ENCODE measurements around the gene OSBPL5.

The OSBPL5 gene

GRCh38 chr11:3109921-3110706 is 55.0 kb downstream of the OSBPL5 start:
- Histone ChIP-seq H3K4me1 (ENCODE audit: control insufficient read depth, insufficient read depth, low read length) (no peaks in the 10 kb centered on the region), H3K27me3 (ENCODE audit: control insufficient read depth in 1 of 2, insufficient read depth in 2 of 2, low read length in 2 of 2) (no peaks in the 10 kb centered on the region), H3K36me3 (ENCODE audit: control insufficient read depth in 2 of 2, insufficient read depth in 2 of 2, low read length in 2 of 2) (peaks cover 13 to 21% of the 10 kb centered on the region in 2 donors), H3K9me3 (ENCODE audit: control insufficient read depth in 2 of 2, low read length in 2 of 2) (no peaks in the 10 kb centered on the region), H3K27ac (ENCODE audit: low read length) (no peak overlapping the region), H3K9ac (ENCODE audit: low read length in 2 of 2) (no peak overlapping the region), H3K4me3 (ENCODE audit: low read length in 2 of 2) (no peak overlapping the region)

GRCh38 chr11:3109434-3109833 is 55.7 kb downstream of the OSBPL5 start:
- H3K4me3 ChIP-seq (ENCODE audit: low read length in 2 of 2), result no peak overlapping the region
- no peak overlapping the region for H3K9ac ChIP-seq (ENCODE audit: low read length in 2 of 2)
- H3K9me3 ChIP-seq (ENCODE audit: control insufficient read depth in 2 of 2, low read length in 2 of 2), result no peaks in the 10 kb centered on the region
- no peak overlapping the region for H3K27ac ChIP-seq (ENCODE audit: low read length)
- H3K36me3 ChIP-seq (ENCODE audit: control insufficient read depth in 2 of 2, insufficient read depth in 2 of 2, low read length in 2 of 2), result peaks cover 13 to 24% of the 10 kb centered on the region in 2 donors
- no peaks in the 10 kb centered on the region for H3K27me3 ChIP-seq (ENCODE audit: control insufficient read depth in 1 of 2, insufficient read depth in 2 of 2, low read length in 2 of 2)
- no peaks in the 10 kb centered on the region for H3K4me1 ChIP-seq (ENCODE audit: control insufficient read depth, insufficient read depth, low read length)

GRCh38 chr11:3108183-3108721 is 56.9 kb downstream of the OSBPL5 start:
- Histone ChIP-seq H3K4me3 (ENCODE audit: low read length in 2 of 2) (no peak overlapping the region), H3K9ac (ENCODE audit: low read length in 2 of 2) (no peak overlapping the region), H3K27ac (ENCODE audit: low read length) (no peak overlapping the region), H3K27me3 (ENCODE audit: control insufficient read depth in 1 of 2, insufficient read depth in 2 of 2, low read length in 2 of 2) (no peaks in the 10 kb centered on the region), H3K9me3 (ENCODE audit: control insufficient read depth in 2 of 2, low read length in 2 of 2) (no peaks in the 10 kb centered on the region), H3K4me1 (ENCODE audit: control insufficient read depth, insufficient read depth, low read length) (no peaks in the 10 kb centered on the region), H3K36me3 (ENCODE audit: control insufficient read depth in 2 of 2, insufficient read depth in 2 of 2, low read length in 2 of 2) (peaks cover 18 to 24% of the 10 kb centered on the region in 2 donors)

GRCh38 chr11:3107608-3108182 is 57.4 kb downstream of the OSBPL5 start:
- H3K36me3 ChIP-seq (ENCODE audit: control insufficient read depth in 2 of 2, insufficient read depth in 2 of 2, low read length in 2 of 2), result peaks cover 18 to 24% of the 10 kb centered on the region in 2 donors
- H3K4me3 ChIP-seq (ENCODE audit: low read length in 2 of 2), result no peak overlapping the region
- no peaks in the 10 kb centered on the region for H3K9me3 ChIP-seq (ENCODE audit: control insufficient read depth in 2 of 2, low read length in 2 of 2)
- no peaks in the 10 kb centered on the region for H3K4me1 ChIP-seq (ENCODE audit: control insufficient read depth, insufficient read depth, low read length)
- no peaks in the 10 kb centered on the region for H3K27me3 ChIP-seq (ENCODE audit: control insufficient read depth in 1 of 2, insufficient read depth in 2 of 2, low read length in 2 of 2)
- H3K27ac ChIP-seq (ENCODE audit: low read length), result no peak overlapping the region
- H3K9ac ChIP-seq (ENCODE audit: low read length in 2 of 2), result no peak overlapping the region

- Histone ChIP-seq H3K9me3 (ENCODE audit: control insufficient read depth in 2 of 2, low read length in 2 of 2) (no peaks in the 10 kb centered on the region), H3K27me3 (ENCODE audit: control insufficient read depth in 1 of 2, insufficient read depth in 2 of 2, low read length in 2 of 2) (no peaks in the 10 kb centered on the region), H3K9ac (ENCODE audit: low read length in 2 of 2) (no peak overlapping the region), H3K4me1 (ENCODE audit: control insufficient read depth, insufficient read depth, low read length) (no peaks in the 10 kb centered on the region), H3K27ac (ENCODE audit: low read length) (no peak overlapping the region), H3K36me3 (ENCODE audit: control insufficient read depth in 2 of 2, insufficient read depth in 2 of 2, low read length in 2 of 2) (peaks cover 18 to 22% of the 10 kb centered on the region in 2 donors), H3K4me3 (ENCODE audit: low read length in 2 of 2) (no peak overlapping the region)
Measured at GRCh38 chr11:3106736-3107524, 58.2 kb downstream of the OSBPL5 start.

- H3K9me3 ChIP-seq (ENCODE audit: control insufficient read depth in 2 of 2, low read length in 2 of 2), result no peaks in the 10 kb centered on the region
- H3K4me3 ChIP-seq (ENCODE audit: low read length in 2 of 2), result no peak overlapping the region
- no peaks in the 10 kb centered on the region for H3K27me3 ChIP-seq (ENCODE audit: control insufficient read depth in 1 of 2, insufficient read depth in 2 of 2, low read length in 2 of 2)
- peaks cover 16 to 21% of the 10 kb centered on the region in 2 donors for H3K36me3 ChIP-seq (ENCODE audit: control insufficient read depth in 2 of 2, insufficient read depth in 2 of 2, low read length in 2 of 2)
- no peak overlapping the region for H3K9ac ChIP-seq (ENCODE audit: low read length in 2 of 2)
- no peaks in the 10 kb centered on the region for H3K4me1 ChIP-seq (ENCODE audit: control insufficient read depth, insufficient read depth, low read length)
- H3K27ac ChIP-seq (ENCODE audit: low read length), result no peak overlapping the region
Measured at GRCh38 chr11:3105791-3106735, 59.0 kb downstream of the OSBPL5 start.

GRCh38 chr11:3104961-3105790 is 59.9 kb downstream of the OSBPL5 start:
- Histone ChIP-seq H3K27ac (ENCODE audit: low read length) (no peak overlapping the region), H3K27me3 (ENCODE audit: control insufficient read depth in 1 of 2, insufficient read depth in 2 of 2, low read length in 2 of 2) (no peaks in the 10 kb centered on the region), H3K9me3 (ENCODE audit: control insufficient read depth in 2 of 2, low read length in 2 of 2) (no peaks in the 10 kb centered on the region), H3K36me3 (ENCODE audit: control insufficient read depth in 2 of 2, insufficient read depth in 2 of 2, low read length in 2 of 2) (peaks cover 16 to 23% of the 10 kb centered on the region in 2 donors), H3K4me1 (ENCODE audit: control insufficient read depth, insufficient read depth, low read length) (peaks cover 4% of the 10 kb centered on the region), H3K4me3 (ENCODE audit: low read length in 2 of 2) (no peak overlapping the region), H3K9ac (ENCODE audit: low read length in 2 of 2) (no peak overlapping the region)

GRCh38 chr11:3104051-3104714 is 60.9 kb downstream of the OSBPL5 start:
- Histone ChIP-seq H3K9me3 (ENCODE audit: control insufficient read depth in 2 of 2, low read length in 2 of 2) (no peaks in the 10 kb centered on the region), H3K4me1 (ENCODE audit: control insufficient read depth, insufficient read depth, low read length) (peaks cover 4% of the 10 kb centered on the region), H3K27me3 (ENCODE audit: control insufficient read depth in 1 of 2, insufficient read depth in 2 of 2, low read length in 2 of 2) (no peaks in the 10 kb centered on the region), H3K27ac (ENCODE audit: low read length) (no peak overlapping the region), H3K36me3 (ENCODE audit: control insufficient read depth in 2 of 2, insufficient read depth in 2 of 2, low read length in 2 of 2) (peaks cover 19 to 31% of the 10 kb centered on the region in 2 donors), H3K9ac (ENCODE audit: low read length in 2 of 2) (no peak overlapping the region), H3K4me3 (ENCODE audit: low read length in 2 of 2) (no peak overlapping the region)

GRCh38 chr11:3103076-3103475 is 62.0 kb downstream of the OSBPL5 start:
- Histone ChIP-seq H3K27ac (ENCODE audit: low read length) (no peak overlapping the region), H3K4me3 (ENCODE audit: low read length in 2 of 2) (no peak overlapping the region), H3K36me3 (ENCODE audit: control insufficient read depth in 2 of 2, insufficient read depth in 2 of 2, low read length in 2 of 2) (peaks cover 22 to 35% of the 10 kb centered on the region in 2 donors), H3K9ac (ENCODE audit: low read length in 2 of 2) (no peak overlapping the region), H3K4me1 (ENCODE audit: control insufficient read depth, insufficient read depth, low read length) (peaks cover 4% of the 10 kb centered on the region), H3K27me3 (ENCODE audit: control insufficient read depth in 1 of 2, insufficient read depth in 2 of 2, low read length in 2 of 2) (no peaks in the 10 kb centered on the region), H3K9me3 (ENCODE audit: control insufficient read depth in 2 of 2, low read length in 2 of 2) (no peaks in the 10 kb centered on the region)

Data from stomach smooth muscle (tissue), 2 donors.